ENCODE data around the gene WFDC5.

WFDC5 gene

GRCh38 chr20:45113865-45114264, 1.1 kb downstream of the WFDC5 start:
- DNase-seq = no peak

GRCh38 chr20:45112754-45113153, 2.2 kb downstream of the WFDC5 start:
- no peak for DNase-seq

GRCh38 chr20:45111799-45112471, 3.0 kb downstream of the WFDC5 start:
- peak in 1 of 5 donors; percentile 20 for DNase-seq

- DNase-seq = no peak
These were observed 3.7 kb downstream of the WFDC5 start for GRCh38 chr20:45111285-45111684.

- DNase-seq = no peak
These were observed 4.7 kb downstream of the WFDC5 start for GRCh38 chr20:45110301-45110700.

GRCh38 chr20:45109634-45110033, 5.3 kb downstream of the WFDC5 start:
- no peak for DNase-seq

GRCh38 chr20:45105317-45105716, 9.7 kb downstream of the WFDC5 start:
- no peak for DNase-seq

GRCh38 chr20:45104786-45105185, 10.2 kb downstream of the WFDC5 start:
- DNase-seq = no peak

GRCh38 chr20:45103072-45103471, 11.9 kb downstream of the WFDC5 start:
- no peak for DNase-seq

GRCh38 chr20:45101333-45101850, 13.6 kb downstream of the WFDC5 start:
- DNase-seq = no peak

- no peak for DNase-seq
These were observed 14.3 kb downstream of the WFDC5 start, which contains the start of gene KCNS1 for GRCh38 chr20:45100563-45101245. Gene KCNS1 (minus strand): TSS chr20:45101127. CDS start chr20:45099236, 1,891 bp downstream.

GRCh38 chr20:45098103-45098773, 16.7 kb downstream of the WFDC5 start:
- DNase-seq = peak in 2 of 5 donors; percentile 16 to 19

- peak in 3 of 5 donors; percentile 28 to 71 (median 30) for DNase-seq
These were observed 17.4 kb downstream of the WFDC5 start for GRCh38 chr20:45097485-45098102.

- no peak for DNase-seq
These were observed 18.2 kb downstream of the WFDC5 start for GRCh38 chr20:45096781-45097180.

- DNase-seq = peak in 4 of 5 donors; percentile 29 to 59 (median 48)
These were observed 19.2 kb downstream of the WFDC5 start for GRCh38 chr20:45095805-45096238.

GRCh38 chr20:45094864-45095574, 20.0 kb downstream of the WFDC5 start:
- DNase-seq = no peak

GRCh38 chr20:45094201-45094600, 20.8 kb downstream of the WFDC5 start:
- no peak for DNase-seq

GRCh38 chr20:45092898-45093297, 22.1 kb downstream of the WFDC5 start:
- no peak for DNase-seq

GRCh38 chr20:45091366-45091765, 23.6 kb downstream of the WFDC5 start:
- no peak for DNase-seq

GRCh38 chr20:45090481-45090880, 24.5 kb downstream of the WFDC5 start:
- no peak for DNase-seq

GRCh38 chr20:45088247-45088646, 26.7 kb downstream of the WFDC5 start:
- no peak for DNase-seq

- no peak for DNase-seq
These were observed 27.2 kb downstream of the WFDC5 start for GRCh38 chr20:45087814-45088213.

All from T-helper 1 cell (primary cell).